Immature natural killer cell (primary cell): Measurements from ENCODE around the gene TMCC1. TPM values are rescaled to one million over a fixed set of nuclear protein-coding genes. Genes with fewer than 3 reads are reported as not detected.
"Not testable (repeated sequence)": the region's sequence is repeated elsewhere in the genome, so short reads cannot be mapped to it uniquely, and the experiment has no call there.

Experiments used
- DNase-seq, 3 donors: peaks; one replicate each; pipeline ENCODE4 v3.0.0; 2022; ENCODE audit warnings: mixed read lengths in 1 of 3
- H3K27ac Mint-ChIP-seq, 6 donors: one replicate each; pipeline ENCODE4 v1.8.0; 2020; ENCODE audit warnings: mixed read lengths in 6 of 6, mild to moderate bottlenecking in 5 of 6, inconsistent platforms in 4 of 6, moderate library complexity in 3 of 6
- H3K27me3 Mint-ChIP-seq, 3 donors: one replicate each; pipeline ENCODE4 v1.8.0; 2020 to 2021; ENCODE audit warnings: low read depth in 3 of 3, mild to moderate bottlenecking in 3 of 3, mixed read lengths in 3 of 3, moderate library complexity in 3 of 3, inconsistent platforms in 1 of 3
- H3K36me3 Mint-ChIP-seq, 3 donors: one replicate each; pipeline ENCODE4 v1.8.0; 2020; ENCODE audit warnings: mixed read lengths in 3 of 3, inconsistent platforms in 2 of 3, mild to moderate bottlenecking in 2 of 3
- H3K4me1 Mint-ChIP-seq, 2 donors: one replicate each; pipeline ENCODE4 v1.8.0; 2020; ENCODE audit warnings: inconsistent platforms in 2 of 2, mild to moderate bottlenecking in 2 of 2, mixed read lengths in 2 of 2, moderate library complexity in 1 of 2
- H3K4me3 Mint-ChIP-seq, 5 donors: one replicate each; pipeline ENCODE4 v1.8.0; 2020; ENCODE audit warnings: mild to moderate bottlenecking in 5 of 5, mixed read lengths in 5 of 5, inconsistent platforms in 3 of 5, moderate library complexity in 3 of 5
- H3K9me3 Mint-ChIP-seq, 6 donors: one replicate each; pipeline ENCODE4 v1.8.0; 2020; ENCODE audit warnings: mild to moderate bottlenecking in 6 of 6, mixed read lengths in 6 of 6, inconsistent platforms in 4 of 6, moderate library complexity in 3 of 6
- polyA plus RNA-seq, 3 donors: library from polyadenylated mRNA; unstranded; fragments of 300-500 nt; fragmentation: Illumina TruSeq; gene quantifications; one replicate each; pipeline ENCODE4 v1.2.3, GENCODE V29; 2021

Gene TMCC1
- polyA plus RNA-seq, 3 donors from 2014 or later, result 1.7 to 5.6 (median 2.2) TPM

DNA sequence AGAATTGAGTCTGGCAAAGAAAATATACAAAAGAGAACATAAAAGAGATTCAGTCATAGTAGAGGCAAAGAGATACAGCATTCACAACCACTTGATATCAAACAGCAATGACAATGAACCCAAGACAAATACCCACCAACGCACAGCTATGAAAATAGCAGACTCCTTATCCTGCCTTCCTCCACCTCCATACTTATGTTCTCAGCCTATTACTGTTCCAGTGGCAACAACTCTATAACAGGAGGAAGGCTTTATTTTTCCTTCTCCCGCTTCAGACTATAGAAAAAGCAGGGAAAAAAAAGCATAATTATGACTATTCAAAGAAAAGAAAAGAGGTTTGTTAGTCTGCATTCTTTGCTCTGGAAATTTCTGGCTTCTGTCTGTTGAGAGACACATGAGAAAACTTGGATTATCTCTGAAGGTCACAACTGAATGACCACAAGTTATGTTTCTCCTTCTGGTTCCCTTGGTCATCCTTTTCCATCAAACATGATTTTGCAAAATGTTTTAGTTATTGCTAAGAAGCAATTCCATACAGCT lies 205.9 kb downstream of the TMCC1 start:
- Mint-ChIP-seq H3K4me3 (no peak overlapping the region), H3K9me3 (no peaks in the 10 kb centered on the region), H3K27ac (no peak overlapping the region), H3K27me3 (no peaks in the 10 kb centered on the region), H3K36me3 (no peaks in the 10 kb centered on the region), H3K4me1 (peaks cover 11 to 27% of the 10 kb centered on the region in 2 donors)
- DNase-seq, result no peak

DNA sequence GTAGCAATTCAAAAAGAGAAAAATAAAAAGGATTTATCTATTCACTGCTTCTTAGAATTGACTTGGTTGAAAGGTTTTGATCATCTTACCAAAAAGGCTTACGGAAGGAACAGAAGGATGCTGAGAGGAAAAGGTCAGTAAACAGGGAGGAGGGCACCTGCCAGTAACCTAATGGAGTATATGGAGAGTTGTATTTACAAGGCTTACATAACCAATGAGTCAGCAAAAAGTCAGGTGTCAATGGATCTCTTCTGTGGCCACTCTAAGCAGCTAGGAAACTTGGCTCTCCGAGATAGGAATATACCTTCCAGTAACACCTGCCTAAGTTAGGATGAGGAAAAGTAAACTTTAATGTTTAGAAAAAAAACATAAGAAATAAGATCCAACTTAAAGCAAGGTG lies 206.6 kb downstream of the TMCC1 start:
- H3K9me3 Mint-ChIP-seq, result no peaks in the 10 kb centered on the region

DNA sequence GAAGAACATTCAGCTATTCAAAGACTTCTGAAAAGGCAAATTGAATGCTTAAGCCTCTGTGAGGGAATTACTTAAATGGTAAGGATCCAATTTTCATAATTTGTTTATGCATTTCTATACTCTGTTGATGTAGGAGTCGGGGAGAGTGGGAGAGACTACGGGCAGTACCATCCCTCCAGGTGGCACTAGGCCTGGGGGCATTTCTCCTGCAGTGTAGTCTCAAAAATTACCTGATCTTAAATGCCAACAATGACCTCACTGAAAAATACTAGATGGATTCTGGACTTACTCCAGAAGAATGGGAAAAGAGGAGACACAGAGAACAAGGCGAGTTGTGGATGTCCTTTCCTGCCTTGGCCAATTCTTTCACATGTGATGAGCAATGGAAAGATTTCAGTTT lies 209.2 kb downstream of the TMCC1 start:
- Mint-ChIP-seq H3K27me3 (peaks cover 0 to 2% (median 1%) of the 10 kb centered on the region in 3 donors), H3K36me3 (no peaks in the 10 kb centered on the region), H3K4me1 (peaks cover 0 to 8% of the 10 kb centered on the region in 2 donors), H3K27ac (no peak overlapping the region), H3K4me3 (no peak overlapping the region), H3K9me3 (no peaks in the 10 kb centered on the region)
- DNase-seq, result no peak

More for the DNA sequence above, 206.6 kb downstream of the TMCC1 start:
- DNase-seq, result no peak
- no peaks in the 10 kb centered on the region for H3K36me3 Mint-ChIP-seq
- H3K4me3 Mint-ChIP-seq, result no peak overlapping the region
- no peak overlapping the region for H3K27ac Mint-ChIP-seq
- peaks cover 11 to 27% of the 10 kb centered on the region in 2 donors for H3K4me1 Mint-ChIP-seq
- peaks cover 0 to 1% (median 0%) of the 10 kb centered on the region in 3 donors for H3K27me3 Mint-ChIP-seq

- Mint-ChIP-seq H3K27ac (no peak overlapping the region), H3K27me3 (peaks cover 0 to 2% (median 1%) of the 10 kb centered on the region in 3 donors), H3K4me3 (no peak overlapping the region), H3K9me3 (no peaks in the 10 kb centered on the region), H3K36me3 (no peaks in the 10 kb centered on the region), H3K4me1 (no peaks in the 10 kb centered on the region)
- no peak for DNase-seq
Observed at GRCh38 chr3:129683201-129683600, 210.3 kb downstream of the TMCC1 start.

DNA sequence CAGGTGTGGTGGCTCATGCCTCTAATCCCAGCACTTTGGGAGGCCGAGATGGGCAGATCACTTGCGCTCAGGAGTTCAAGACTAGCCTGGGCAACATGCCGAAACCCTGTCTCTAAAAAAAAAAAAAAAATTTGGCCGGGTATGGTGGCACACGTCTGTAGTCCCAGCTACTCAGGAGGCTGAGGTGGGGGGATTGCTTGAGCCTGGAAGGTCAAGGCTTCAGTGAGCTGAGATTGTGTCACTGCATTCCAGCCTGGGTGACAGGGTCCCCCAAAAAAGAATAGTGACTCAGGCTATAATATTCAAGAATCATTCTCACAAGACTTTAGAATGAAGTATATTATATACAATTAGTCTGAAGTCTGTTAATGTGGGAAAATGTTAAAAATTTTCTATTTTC lies 216.5 kb downstream of the TMCC1 start:
- H3K27ac Mint-ChIP-seq, result no peak overlapping the region

GRCh38 chr3:129674798-129675123 lies 218.8 kb downstream of the TMCC1 start:
- peaks cover 6 to 12% (median 9%) of the 10 kb centered on the region in 3 donors for H3K36me3 Mint-ChIP-seq
- not testable (repeated sequence) for H3K27ac Mint-ChIP-seq, H3K4me3 Mint-ChIP-seq, H3K4me1 Mint-ChIP-seq, H3K27me3 Mint-ChIP-seq, DNase-seq, H3K9me3 Mint-ChIP-seq

More for the DNA sequence above, 216.5 kb downstream of the TMCC1 start:
- no peaks in the 10 kb centered on the region for H3K36me3 Mint-ChIP-seq
- no peaks in the 10 kb centered on the region for H3K4me1 Mint-ChIP-seq
- H3K27me3 Mint-ChIP-seq, result peaks cover 0 to 3% (median 2%) of the 10 kb centered on the region in 3 donors
- no peak overlapping the region for H3K4me3 Mint-ChIP-seq
- DNase-seq, result no peak
- H3K9me3 Mint-ChIP-seq, result no peaks in the 10 kb centered on the region

DNA sequence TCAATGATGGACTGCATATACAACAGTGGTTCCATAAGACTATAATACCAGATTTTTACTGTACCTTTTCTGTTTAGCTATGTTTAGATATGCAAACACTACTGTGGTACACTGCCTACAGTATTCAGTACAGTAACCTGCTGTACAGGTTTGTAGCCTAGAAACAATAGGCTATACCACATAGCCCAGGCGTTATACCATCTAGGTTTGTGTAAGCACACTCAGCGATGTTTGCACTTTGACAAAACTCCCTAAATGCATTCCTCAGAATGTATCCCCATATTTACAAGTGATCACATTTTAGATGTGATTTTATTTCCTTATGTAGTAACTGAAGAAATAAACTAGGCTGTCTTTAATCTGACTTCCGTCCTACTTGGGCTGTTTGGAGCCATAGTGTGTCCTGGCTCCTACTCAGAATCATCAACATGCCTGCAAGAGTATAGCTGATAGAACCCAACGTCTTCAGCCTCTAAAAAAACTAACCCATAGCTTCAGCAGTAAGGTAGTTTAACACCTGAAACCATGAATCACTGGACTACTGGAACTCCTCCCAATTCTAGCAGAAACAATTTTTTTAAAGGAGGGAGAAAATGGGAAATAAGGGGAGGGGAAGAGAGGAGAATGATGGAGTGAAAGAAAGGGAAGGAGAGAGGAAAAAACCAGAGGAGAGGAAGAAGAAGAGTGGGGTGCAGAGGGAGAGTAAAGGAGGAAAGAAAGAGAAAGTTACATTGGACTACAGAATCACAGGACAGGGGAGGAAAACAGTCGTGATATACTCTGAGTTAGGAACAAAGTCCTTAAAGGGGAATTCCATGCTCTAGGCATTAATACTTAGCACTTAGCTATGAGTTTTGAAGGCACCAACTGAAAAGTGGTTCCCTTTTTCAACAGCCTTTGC lies 219.4 kb downstream of the TMCC1 start:
- no peak overlapping the region for H3K4me3 Mint-ChIP-seq
- H3K9me3 Mint-ChIP-seq, result no peaks in the 10 kb centered on the region
- H3K27ac Mint-ChIP-seq, result peak overlapping the region in 2 of 6 donors; percentile 2 to 53
- no peak for DNase-seq
- peaks cover 6 to 12% (median 9%) of the 10 kb centered on the region in 3 donors for H3K36me3 Mint-ChIP-seq
- peaks cover 0 to 2% (median 1%) of the 10 kb centered on the region in 3 donors for H3K27me3 Mint-ChIP-seq
- no peaks in the 10 kb centered on the region for H3K4me1 Mint-ChIP-seq

GRCh38 chr3:129673012-129673411 lies 220.5 kb downstream of the TMCC1 start:
- no peak for DNase-seq
- Mint-ChIP-seq H3K27me3 (peaks cover 0 to 2% (median 1%) of the 10 kb centered on the region in 3 donors), H3K9me3 (no peaks in the 10 kb centered on the region), H3K36me3 (peaks cover 9 to 12% (median 9%) of the 10 kb centered on the region in 3 donors), H3K27ac (no peak overlapping the region), H3K4me1 (no peaks in the 10 kb centered on the region), H3K4me3 (no peak overlapping the region)

- H3K4me1 Mint-ChIP-seq, result no peaks in the 10 kb centered on the region
- H3K36me3 Mint-ChIP-seq, result peaks cover 9 to 12% (median 11%) of the 10 kb centered on the region in 3 donors
- H3K9me3 Mint-ChIP-seq, result no peaks in the 10 kb centered on the region
- H3K27ac Mint-ChIP-seq, result no peak overlapping the region
- no peak for DNase-seq
- H3K27me3 Mint-ChIP-seq, result peaks cover 0 to 1% (median 0%) of the 10 kb centered on the region in 3 donors
- H3K4me3 Mint-ChIP-seq, result no peak overlapping the region
Observed at GRCh38 chr3:129672412-129672811, 221.1 kb downstream of the TMCC1 start.

DNA sequence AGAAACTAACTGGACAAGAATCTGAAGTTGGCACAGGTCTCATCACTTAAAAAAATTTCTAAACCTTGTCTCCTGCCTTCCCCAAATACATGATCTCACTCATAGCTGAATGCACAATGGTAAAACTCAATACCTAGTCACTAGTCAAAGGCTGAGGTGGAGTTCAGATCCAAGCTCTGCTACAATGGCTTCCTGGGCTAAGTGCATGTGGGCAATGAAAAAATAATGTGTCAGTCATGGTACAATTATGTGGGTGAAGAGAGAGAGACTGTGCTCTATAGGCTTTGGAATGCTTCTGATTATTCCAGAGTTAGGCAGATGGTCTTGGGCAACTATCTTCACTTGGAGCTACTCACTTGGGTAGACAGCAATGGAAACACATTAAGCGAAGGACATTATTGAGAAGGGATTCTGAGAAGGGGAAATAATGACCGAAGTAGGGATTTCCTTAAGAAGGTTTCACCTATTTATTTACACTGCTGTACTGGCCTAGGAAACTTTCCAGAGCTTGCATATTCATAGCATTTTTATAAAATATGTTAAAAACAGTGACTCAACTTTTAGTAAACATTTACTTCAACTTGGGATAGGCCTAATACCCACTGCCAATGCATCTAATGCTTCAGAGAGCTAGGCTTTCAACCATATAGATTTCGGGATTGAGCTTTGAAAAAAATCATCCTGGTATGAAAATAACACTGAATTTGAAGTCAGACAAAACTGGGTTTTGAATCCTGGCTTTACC lies 228.3 kb downstream of the TMCC1 start:
- DNase-seq, result no peak
- Mint-ChIP-seq H3K27me3 (no peaks in the 10 kb centered on the region), H3K9me3 (no peaks in the 10 kb centered on the region), H3K4me1 (no peaks in the 10 kb centered on the region), H3K27ac (no peak overlapping the region), H3K4me3 (no peak overlapping the region), H3K36me3 (peaks cover under 1 to 7% (median 3%) of the 10 kb centered on the region in 3 donors)

DNA sequence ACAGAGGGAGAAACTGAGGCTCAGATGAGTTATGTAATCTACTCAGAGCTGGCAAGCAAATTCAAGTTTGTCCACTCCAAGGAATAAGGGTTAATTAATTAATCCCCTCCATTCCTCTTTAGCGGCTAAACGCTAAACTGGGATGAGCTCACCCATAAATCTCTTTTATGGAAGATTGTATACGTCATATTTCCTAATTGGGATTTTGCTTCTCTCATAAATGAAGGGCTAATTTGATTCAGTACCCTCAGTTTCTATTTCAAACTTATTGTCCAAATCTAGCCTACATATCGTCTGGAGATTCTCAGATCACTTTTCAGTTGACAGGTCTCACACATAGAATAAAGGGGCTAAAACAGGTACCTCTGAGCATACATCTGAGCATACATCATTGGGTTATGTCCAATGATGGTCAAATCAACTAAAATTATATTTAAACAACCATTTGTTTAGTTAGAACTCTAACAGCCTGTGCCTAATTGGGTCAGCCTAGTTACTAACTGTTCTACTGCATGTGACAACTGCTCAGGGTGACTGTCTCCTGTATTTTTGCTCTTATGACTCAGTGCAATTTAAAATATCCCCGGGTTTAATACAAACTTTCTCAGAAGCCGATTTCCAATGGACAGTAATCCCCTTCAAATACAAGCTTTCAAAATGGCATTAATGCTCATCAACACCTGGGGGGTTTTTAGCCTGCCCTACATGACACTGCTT lies 229.4 kb downstream of the TMCC1 start:
- no peak overlapping the region for H3K27ac Mint-ChIP-seq
- no peaks in the 10 kb centered on the region for H3K9me3 Mint-ChIP-seq
- DNase-seq, result no peak

DNA sequence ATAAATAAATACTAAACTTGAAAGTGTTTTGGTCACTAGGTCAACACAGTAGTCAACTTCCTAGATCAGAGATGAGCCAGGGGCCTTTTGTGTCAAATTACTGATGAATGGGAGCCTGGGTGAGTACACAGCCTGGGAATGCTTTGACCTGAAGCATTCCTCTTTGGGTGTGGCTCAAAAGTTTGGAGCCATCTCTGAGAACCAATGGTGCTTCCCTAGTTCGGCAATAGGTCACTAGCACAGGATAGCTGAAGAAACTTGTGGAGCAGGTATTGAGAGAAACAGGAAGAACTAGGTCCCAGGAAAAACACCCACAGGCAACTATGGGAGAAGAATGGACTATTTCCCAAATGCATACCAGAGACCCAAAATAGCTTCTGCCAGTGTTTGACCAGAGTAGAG lies 230.5 kb downstream of the TMCC1 start:
- H3K4me1 Mint-ChIP-seq, result peaks cover 5% of the 10 kb centered on the region in 2 donors
- no peak overlapping the region for H3K4me3 Mint-ChIP-seq
- H3K36me3 Mint-ChIP-seq, result peaks cover 0 to 3% (median 0%) of the 10 kb centered on the region in 3 donors
- H3K27me3 Mint-ChIP-seq, result no peaks in the 10 kb centered on the region
- no peaks in the 10 kb centered on the region for H3K9me3 Mint-ChIP-seq
- DNase-seq, result no peak
- no peak overlapping the region for H3K27ac Mint-ChIP-seq

More for the DNA sequence above, 229.4 kb downstream of the TMCC1 start:
- Mint-ChIP-seq H3K27me3 (no peaks in the 10 kb centered on the region), H3K4me1 (no peaks in the 10 kb centered on the region), H3K4me3 (no peak overlapping the region), H3K36me3 (peaks cover 0 to 3% (median 3%) of the 10 kb centered on the region in 3 donors)

DNA sequence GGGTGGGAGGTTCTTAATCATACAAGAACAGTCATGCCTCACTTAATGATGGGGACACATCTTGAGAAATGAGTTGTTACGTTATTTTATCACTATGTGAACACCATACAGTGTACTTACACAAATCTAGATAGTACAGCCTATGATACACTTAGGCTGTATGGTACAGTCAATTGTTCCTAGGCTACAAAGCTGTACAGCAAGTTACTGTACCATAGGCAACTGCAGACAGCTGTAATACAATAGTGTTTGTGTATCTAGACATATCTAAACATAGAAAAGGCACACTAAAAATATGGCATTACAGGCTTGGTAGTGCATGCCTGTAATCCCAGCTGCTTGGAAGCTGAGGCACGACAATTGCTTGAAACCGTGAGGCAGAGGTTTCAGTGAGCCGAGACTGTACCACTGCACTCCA lies 231.3 kb downstream of the TMCC1 start:
- Mint-ChIP-seq H3K4me1 (peaks cover 7 to 9% of the 10 kb centered on the region in 2 donors), H3K4me3 (no peak overlapping the region), H3K27ac (no peak overlapping the region), H3K9me3 (no peaks in the 10 kb centered on the region), H3K36me3 (no peaks in the 10 kb centered on the region), H3K27me3 (no peaks in the 10 kb centered on the region)
- no peak for DNase-seq
